Hepatocyte (in vitro differentiated cells): ENCODE measurements around the gene FOXM1.

Experiments
- CTCF ChIP-seq: fragments of 200-600 bp; sonication (generic); IDR thresholded peaks from 2 replicates; pipeline ENCODE4 v1.5.1; 2016; ENCODE audit warnings: antibody characterized with exemption, mild to moderate bottlenecking; ENCODE audit not compliant: poor library complexity
- EZH2 ChIP-seq: fragments of 200-600 bp; sonication (generic); IDR thresholded peaks from 2 replicates; pipeline ENCODE4 v1.6.1; 2016; ENCODE audit warnings: antibody characterized with exemption, mild to moderate bottlenecking, borderline replicate concordance
- EZH2phosphoT487 ChIP-seq: fragments of 200-600 bp; sonication (generic); IDR thresholded peaks from one replicate; pipeline ENCODE4 v1.6.1; 2018; ENCODE audit warnings: antibody characterized with exemption, mild to moderate bottlenecking, low read depth, moderate library complexity; ENCODE audit not compliant: unreplicated experiment, severe bottlenecking

- TF ChIP-seq CTCF (no peak), EZH2 (no peak), EZH2phosphoT487 (no peak)
These were observed 14.1 kb downstream of the FOXM1 start for GRCh38 chr12:2862876-2863275.
